GM19395 (cell line): ENCODE measurements around the gene MECP2.
A peak's percentile ranks its signal among the peaks of the same experiment; 100 is the strongest.

Experiments used
- ATAC-seq: cut with Tn5 transposase; IDR thresholded peaks from one replicate; pipeline ENCODE4 v1.9.1; 2021; ENCODE audit warnings: mild to moderate bottlenecking, moderate library complexity; ENCODE audit not compliant: unreplicated experiment

MECP2 gene

GRCh38 chrX:153972368-153973126, 125.0 kb downstream of the MECP2 start, which contains the start of gene TMEM187:
Gene TMEM187 (plus strand): TSS chrX:153972754. CDS start chrX:153982063, 9,309 bp downstream.
- peak; percentile 54 for ATAC-seq
